LNCAP (cell line): Measurements from ENCODE around the gene CHD2.

Experiments used
- CTCF ChIP-seq: fragments of 450-650 bp; IDR thresholded peaks from 2 replicates; pipeline ENCODE4 v1.5.1; 2017; ENCODE audit warnings: mild to moderate bottlenecking

The CHD2 gene

GRCh38 chr15:93052090-93052879 is 152.2 kb downstream of the CHD2 start:
- TF ChIP-seq CTCF: no peak

- TF ChIP-seq CTCF: no peak
These were observed 155.1 kb downstream of the CHD2 start for GRCh38 chr15:93055211-93055610.

GRCh38 chr15:93056836-93057235 is 156.7 kb downstream of the CHD2 start:
- TF ChIP-seq CTCF: no peak

GRCh38 chr15:93057618-93058017 is 157.5 kb downstream of the CHD2 start:
- no peak for TF ChIP-seq CTCF

- TF ChIP-seq CTCF: no peak
These were observed 158.0 kb downstream of the CHD2 start for GRCh38 chr15:93058128-93058527.

GRCh38 chr15:93058904-93059427 is 158.8 kb downstream of the CHD2 start:
- no peak for TF ChIP-seq CTCF

- no peak for TF ChIP-seq CTCF
These were observed 159.3 kb downstream of the CHD2 start for GRCh38 chr15:93059442-93059841.
